CMK (cell line): ENCODE data around the gene EPAS1.

ENCODE experiments used
- DNase-seq: peaks from one replicate; pipeline ENCODE4 v3.0.0-alpha.2; 2010; ENCODE audit warnings: low read depth

EPAS1 gene

GRCh38 chr2:46323730-46324129, 26.5 kb downstream of the EPAS1 start:
- DNase-seq = no peak

GRCh38 chr2:46325182-46325928, 28.1 kb downstream of the EPAS1 start:
- DNase-seq = no peak

DNA sequence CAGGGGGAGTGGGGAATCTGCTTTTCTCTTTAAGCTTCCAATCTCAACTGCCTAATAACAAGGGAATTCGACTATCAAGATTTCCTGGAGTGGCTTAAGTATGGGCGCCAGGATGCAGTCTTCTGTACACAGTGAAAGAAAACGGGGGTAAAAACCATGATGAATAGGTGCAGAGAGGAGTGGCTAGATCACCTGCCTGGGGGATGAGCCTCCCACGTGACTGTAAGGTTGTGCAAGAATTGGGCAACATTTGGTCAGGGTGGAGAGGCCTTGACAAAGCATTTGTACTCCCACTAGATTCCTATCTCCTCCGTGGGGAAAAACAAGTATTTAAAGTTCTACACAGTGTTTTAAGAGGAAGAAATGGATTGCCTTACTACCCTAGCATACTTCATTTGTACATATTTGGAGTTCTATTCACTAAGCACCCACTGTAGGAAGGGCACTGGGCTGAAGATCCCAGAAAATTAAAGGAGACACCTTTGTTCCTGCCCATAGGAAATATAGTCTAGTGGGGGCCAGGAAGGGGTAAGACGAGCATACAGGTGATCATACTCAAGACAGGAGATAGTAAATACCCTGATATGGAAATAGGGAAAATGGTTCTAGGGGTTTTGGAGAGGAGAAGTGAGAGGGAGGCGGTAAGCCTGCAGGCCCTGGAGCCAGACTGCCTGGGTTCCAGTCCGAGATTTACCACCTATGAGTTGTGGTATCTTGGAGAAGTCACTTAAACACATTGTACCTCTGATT, 29.2 kb downstream of the EPAS1 start:
- no peak for DNase-seq

DNA sequence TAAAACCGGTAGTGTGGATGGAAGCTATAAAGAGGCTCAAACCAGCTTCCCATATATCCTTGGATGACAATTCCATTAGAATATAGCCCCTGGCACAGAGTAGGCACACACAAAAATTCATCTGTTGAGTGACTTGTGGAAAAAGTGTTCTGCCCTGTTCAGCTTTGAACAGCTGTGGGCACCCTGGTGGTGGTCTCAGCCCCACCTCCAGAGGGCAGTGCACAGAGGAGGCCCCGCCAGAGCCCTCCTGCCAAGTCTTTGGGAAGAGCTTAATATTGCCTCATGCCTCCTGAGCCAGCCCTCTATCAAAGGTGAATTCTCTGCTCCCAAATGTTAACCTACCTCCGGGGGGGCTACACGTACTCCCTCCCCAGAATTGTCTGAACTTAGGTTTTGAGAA, 30.4 kb downstream of the EPAS1 start:
- DNase-seq = no peak

GRCh38 chr2:46328291-46328690, 31.1 kb downstream of the EPAS1 start:
- no peak for DNase-seq

GRCh38 chr2:46328829-46329228, 31.6 kb downstream of the EPAS1 start:
- DNase-seq = no peak

DNA sequence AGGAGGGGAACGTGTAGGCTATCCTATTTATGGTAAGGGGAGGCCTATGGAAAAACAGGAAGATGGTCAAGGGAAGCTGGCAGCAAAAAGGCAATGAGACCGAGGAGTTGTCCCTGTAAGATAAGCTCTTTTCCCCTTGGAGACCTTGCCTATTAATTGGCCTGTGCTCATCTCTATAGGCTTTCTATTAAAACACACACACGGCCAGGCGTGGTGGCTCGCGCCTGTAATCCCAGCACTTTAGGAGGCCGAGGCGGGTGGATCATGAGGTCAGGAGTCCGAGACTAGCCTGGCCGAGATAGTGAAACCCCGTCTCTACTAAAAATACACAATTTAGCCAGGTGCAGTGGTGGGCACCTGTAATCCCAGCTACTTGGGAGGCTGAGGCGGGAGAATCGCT, 32.1 kb downstream of the EPAS1 start:
- no peak for DNase-seq

DNA sequence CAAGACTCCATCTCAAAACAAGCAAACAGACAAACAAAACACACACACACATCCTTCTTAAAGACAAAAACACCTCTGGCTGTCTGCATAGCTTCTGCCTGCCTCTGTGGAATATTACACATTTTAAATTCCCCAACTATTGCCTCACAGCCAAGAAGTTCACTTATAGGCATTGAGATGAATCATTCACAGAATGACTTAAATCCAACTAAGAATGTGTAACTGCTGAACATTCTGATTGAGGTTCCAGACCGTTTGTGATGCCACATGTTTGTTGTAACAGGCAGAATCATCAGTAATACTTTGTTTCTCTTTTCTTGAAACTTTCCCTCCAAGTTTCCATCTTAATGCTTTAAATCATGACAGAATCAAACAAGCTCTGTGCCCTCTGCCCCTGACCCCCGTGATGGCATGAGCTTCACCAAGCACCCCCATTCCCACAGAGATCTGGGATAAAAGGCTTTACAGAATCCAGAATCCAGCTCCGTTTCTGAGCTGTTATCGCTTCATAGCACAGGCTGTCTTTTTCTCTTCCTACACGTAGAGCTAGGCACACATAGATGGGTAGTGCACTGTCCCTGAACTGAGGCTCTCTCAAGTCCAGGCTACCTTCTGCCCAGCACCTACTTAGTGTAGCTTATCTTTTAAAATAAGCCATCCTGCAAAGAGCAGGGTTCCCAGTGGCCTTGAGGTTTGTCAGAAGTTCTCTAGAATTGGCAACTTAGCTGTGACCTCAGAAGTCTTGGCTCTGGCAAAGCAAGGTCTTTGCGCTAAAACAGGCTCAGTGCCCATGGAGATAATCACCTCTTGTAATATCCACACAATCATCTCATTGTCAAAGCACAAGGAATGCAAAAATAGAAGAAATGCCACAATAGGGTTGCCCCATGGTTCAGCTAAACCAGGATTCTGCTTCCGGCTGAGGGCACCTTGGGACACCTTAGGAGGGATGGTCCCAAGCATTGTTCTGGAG, 32.9 kb downstream of the EPAS1 start:
- DNase-seq = no peak

GRCh38 chr2:46331109-46331766, 34.0 kb downstream of the EPAS1 start:
- no peak for DNase-seq

- DNase-seq = no peak
Observed at GRCh38 chr2:46332686-46333281, 35.6 kb downstream of the EPAS1 start.

DNA sequence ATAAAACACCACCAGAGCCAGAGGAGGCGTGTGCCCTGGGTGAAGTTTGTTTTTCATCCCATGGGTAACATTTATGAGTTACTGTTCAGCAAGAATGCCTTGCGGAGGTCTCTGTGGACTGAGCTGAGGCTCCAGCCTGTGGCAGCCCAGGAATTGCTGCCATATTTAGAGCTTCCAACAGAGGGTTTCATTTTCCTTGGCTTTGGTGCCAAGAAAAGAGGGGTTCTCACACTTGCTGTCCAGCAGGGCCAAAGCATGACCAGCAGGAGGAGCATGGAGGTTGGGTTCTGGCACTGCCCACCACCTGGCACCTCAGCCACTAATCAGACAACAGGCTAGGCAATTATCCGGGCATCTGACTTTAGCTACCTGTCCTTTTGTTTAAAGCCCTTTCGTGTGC, 36.7 kb downstream of the EPAS1 start:
- DNase-seq = no peak

GRCh38 chr2:46334389-46335271, 37.4 kb downstream of the EPAS1 start:
- no peak for DNase-seq

DNA sequence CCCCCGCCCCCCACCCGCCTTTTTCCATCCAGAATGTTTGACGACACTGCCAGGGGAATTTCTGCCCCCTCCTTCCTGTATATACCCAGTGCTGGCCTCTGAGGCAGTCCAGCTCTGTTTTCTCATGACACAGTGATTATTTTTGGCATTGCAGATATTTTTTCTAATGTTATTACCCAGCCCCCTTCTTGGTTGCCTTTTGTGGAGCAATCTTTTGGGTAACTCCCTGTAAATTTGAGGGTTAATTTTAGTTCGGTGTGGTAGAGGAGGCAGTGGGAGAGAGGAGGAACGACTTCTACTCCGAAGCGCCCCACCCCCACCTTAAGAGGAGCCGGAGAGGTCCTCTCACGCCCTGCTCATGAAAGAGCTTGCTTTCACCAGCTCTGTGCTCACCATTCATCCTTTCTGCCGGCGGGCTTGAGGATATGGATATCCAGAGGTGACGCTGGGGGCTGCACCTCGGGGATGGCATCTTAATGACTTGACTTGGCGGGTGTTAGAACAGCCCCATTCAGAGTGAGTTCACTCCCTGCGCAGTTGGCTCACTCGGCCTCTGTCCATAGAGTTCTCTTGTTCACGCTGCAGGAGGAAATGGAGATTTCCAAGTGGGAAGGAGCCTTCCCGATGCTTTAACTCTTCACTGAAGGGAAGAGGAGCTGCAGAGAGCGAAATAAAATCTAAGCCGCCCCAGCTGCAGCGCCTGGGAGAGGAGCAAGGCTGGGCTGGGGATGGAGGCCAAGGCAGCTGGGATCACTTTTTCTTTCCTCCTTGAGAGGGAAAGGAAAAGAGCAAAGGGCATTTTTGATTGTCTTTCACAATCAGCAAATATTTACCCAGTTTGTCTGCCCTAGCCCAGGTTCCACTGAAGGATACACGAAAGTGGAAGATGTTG, 38.4 kb downstream of the EPAS1 start:
- DNase-seq = no peak

DNA sequence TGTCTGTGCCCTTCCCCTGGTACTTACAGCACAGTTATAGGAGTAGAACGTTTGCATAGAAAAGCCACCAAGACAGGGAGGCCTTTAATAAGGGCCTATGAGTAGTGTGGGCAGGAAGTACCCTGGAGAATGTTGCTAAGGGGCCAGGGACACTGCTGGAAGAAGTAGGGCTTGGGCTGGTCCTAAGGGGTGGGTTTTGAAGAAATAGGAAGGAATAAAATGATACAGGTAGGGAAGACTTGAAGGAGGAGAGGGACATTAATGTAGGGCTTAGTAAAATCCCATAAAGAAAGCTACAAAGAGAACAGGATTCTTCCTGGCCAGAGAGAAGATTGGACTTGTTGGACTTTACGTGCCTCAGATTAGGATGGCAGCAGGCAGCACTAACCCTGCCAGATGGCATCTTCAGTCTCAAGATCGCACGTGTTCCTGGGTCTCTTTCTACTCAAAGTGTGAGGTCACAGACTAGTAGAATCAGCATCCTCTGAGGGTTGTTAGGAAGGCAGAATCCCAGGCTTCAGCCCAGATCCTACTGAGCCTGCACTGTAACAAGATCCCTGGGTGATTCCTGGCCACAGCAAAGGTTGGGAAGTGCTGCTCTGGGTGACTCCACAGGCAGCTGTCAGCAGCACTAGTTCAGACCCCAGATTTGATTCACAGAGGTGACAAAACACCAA, 39.2 kb downstream of the EPAS1 start:
- DNase-seq = no peak

DNA sequence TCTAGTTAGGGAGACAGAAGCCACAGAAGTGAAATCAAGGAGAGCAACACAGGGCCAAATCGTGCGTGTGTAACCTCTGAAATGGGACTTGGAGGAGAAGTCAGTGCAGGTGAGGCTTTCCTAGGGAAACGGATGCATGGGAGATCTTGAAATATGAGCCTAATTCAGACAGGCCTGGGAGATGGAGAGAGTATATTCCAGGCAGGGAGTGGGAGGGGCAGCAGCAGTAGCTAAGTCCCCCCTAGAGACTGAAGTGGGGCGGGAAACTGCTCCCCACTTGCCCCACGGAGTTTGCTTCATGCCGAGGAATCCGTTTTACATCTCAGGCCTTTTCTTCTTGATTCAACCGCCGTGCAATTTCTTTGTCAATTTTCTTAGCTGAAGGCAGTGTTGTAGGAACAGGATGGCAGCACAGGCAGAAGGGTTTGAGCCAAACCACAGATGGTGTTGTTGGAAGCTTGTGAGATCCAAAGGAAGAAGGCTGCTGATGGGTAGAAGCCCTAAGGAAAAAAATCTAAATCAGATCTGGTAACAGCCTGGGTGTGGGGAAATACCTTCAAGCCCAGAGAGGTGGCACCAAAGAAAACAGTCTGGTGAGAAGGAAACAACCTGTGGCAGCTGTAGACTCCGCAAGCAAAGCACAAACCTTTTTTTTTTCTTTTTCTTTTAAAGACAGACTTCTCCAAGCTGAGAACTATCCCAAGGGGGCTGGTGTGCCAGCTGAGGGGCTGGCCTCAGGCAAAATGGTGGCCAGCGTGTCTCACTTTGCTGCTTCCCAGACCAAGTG, 40.2 kb downstream of the EPAS1 start:
- DNase-seq = no peak

GRCh38 chr2:46338674-46339073, 41.5 kb downstream of the EPAS1 start:
- no peak for DNase-seq

DNA sequence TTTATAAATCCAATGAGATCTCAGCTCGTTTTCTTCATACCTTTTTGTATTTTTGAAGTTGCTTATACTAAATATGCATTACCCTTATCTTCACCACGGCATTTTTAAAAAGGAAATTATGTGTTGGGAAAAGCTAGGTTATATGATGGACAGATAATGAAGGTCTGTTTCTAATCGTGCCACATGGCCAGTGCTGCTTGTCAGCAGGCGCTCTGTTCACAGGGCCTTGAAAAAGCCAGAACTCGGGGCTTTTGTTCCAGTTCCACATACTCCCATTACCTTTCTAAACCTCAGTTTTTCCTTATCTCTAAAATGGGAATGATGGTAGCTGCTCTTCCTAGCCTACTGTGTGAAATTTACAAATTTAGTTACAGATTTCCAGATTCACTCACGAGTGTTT, 42.0 kb downstream of the EPAS1 start:
- no peak for DNase-seq
